SK-N-SH (cell line): ENCODE data around the gene CFTR.

Experiments used
- CTCF ChIP-seq: fragments of 200-600 bp; sonication (generic); IDR thresholded peaks from 2 replicates; pipeline ENCODE4 v1.6.1; 2017; ENCODE audit warnings: antibody characterized with exemption, mild to moderate bottlenecking, moderate library complexity
- EP300 ChIP-seq, 2 experiments: IDR thresholded peaks; 2 replicates each; pipeline versions ENCODE4 v1.4.0 to v1.6.1; 2012; ENCODE audit warnings: borderline replicate concordance in 1 of 2, low read depth in 1 of 2, low read length in 1 of 2
- GABPA ChIP-seq: IDR thresholded peaks from 2 replicates; pipeline ENCODE4 v1.4.0; 2012; ENCODE audit warnings: low read depth, mild to moderate bottlenecking
- MAX ChIP-seq: IDR thresholded peaks from 2 replicates; pipeline ENCODE4 v1.4.0; 2012; ENCODE audit warnings: low read depth
- MXI1 ChIP-seq: IDR thresholded peaks from 2 replicates; pipeline ENCODE4 v1.6.1; 2012; ENCODE audit warnings: mild to moderate bottlenecking, low read depth, low read length, improper control_type of control experiment
- NRF1 ChIP-seq: IDR thresholded peaks from 2 replicates; pipeline ENCODE4 v1.6.1; 2012; ENCODE audit warnings: low read depth, mild to moderate bottlenecking, low read length
- POLR2AphosphoS5 ChIP-seq: IDR thresholded peaks from 2 replicates; pipeline ENCODE4 v1.6.1; 2012; ENCODE audit warnings: low read depth, low read length
- RCOR1 ChIP-seq: fragments of 150-350 bp; IDR thresholded peaks from 2 replicates; pipeline ENCODE4 v1.6.1; 2017; ENCODE audit warnings: antibody characterized with exemption, low read length
- REST ChIP-seq: IDR thresholded peaks from 2 replicates; pipeline ENCODE4 v1.6.1; 2012; ENCODE audit warnings: mild to moderate bottlenecking, low read depth, low read length, moderate library complexity
- RFX5 ChIP-seq: IDR thresholded peaks from 2 replicates; pipeline ENCODE4 v1.6.1; 2012; ENCODE audit warnings: mild to moderate bottlenecking, improper control_type of control experiment, low read length
- SMC3 ChIP-seq: IDR thresholded peaks from 2 replicates; pipeline ENCODE4 v1.6.1; 2012; ENCODE audit warnings: low read depth, low read length, improper control_type of control experiment
- TAF1 ChIP-seq: IDR thresholded peaks from 2 replicates; pipeline ENCODE4 v1.6.1; 2012; ENCODE audit warnings: low read depth, mild to moderate bottlenecking, low read length, moderate library complexity, borderline replicate concordance
- TCF12 ChIP-seq: IDR thresholded peaks from 2 replicates; pipeline ENCODE4 v1.4.0; 2012
- TEAD4 ChIP-seq: IDR thresholded peaks from 2 replicates; pipeline ENCODE4 v1.4.0; 2012; ENCODE audit warnings: mild to moderate bottlenecking, borderline replicate concordance; ENCODE audit not compliant: insufficient read depth

- no peak for TF ChIP-seq SMC3
- TF ChIP-seq TAF1 = no peak
- no peak for TF ChIP-seq MAX
- TF ChIP-seq EP300 (IDR thresholded peaks at IDR 0.05; ENCODE audit: borderline replicate concordance in 1 of 2, low read depth in 1 of 2, low read length in 1 of 2) = no peak
- TF ChIP-seq CTCF = no peak
- TF ChIP-seq NRF1 = no peak
- TF ChIP-seq GABPA = no peak
- TF ChIP-seq TCF12 = no peak
- TF ChIP-seq MXI1 = no peak
- TF ChIP-seq TEAD4 = no peak
- no peak for TF ChIP-seq RCOR1
- no peak for TF ChIP-seq REST
- no peak for TF ChIP-seq RFX5
- TF ChIP-seq POLR2AphosphoS5 = no peak
These were observed 15.5 kb downstream of the CFTR start for GRCh38 chr7:117495308-117495707.
